NCI-H1048 (cell line): Measurements from ENCODE around the gene AP1S3.
A peak's percentile ranks its signal among the peaks of the same experiment; 100 is the strongest.

ENCODE experiments used
- DNase-seq: peaks from one replicate; lab custom pipeline; 2025; lab: John Stamatoyannopoulos, UW

AP1S3 gene

GRCh38 chr2:223759569-223760430 lies 77.6 kb downstream of the AP1S3 start:
- DNase-seq: no peak

GRCh38 chr2:223758131-223758840 lies 79.1 kb downstream of the AP1S3 start:
- DNase-seq: no peak

- DNase-seq: no peak
These were observed 83.4 kb downstream of the AP1S3 start for GRCh38 chr2:223753940-223754339.

GRCh38 chr2:223751012-223751411 lies 86.4 kb downstream of the AP1S3 start:
- DNase-seq: no peak

GRCh38 chr2:223747392-223748042 lies 89.9 kb downstream of the AP1S3 start:
- no peak for DNase-seq

- DNase-seq: no peak
These were observed 90.8 kb downstream of the AP1S3 start for GRCh38 chr2:223746611-223747010.

GRCh38 chr2:223744580-223744979 lies 92.8 kb downstream of the AP1S3 start:
- no peak for DNase-seq

- no peak for DNase-seq
These were observed 96.7 kb downstream of the AP1S3 start for GRCh38 chr2:223740679-223741078.

GRCh38 chr2:223737207-223737606 lies 100.2 kb downstream of the AP1S3 start:
- DNase-seq: no peak

GRCh38 chr2:223736488-223736887 lies 100.9 kb downstream of the AP1S3 start:
- DNase-seq: no peak

GRCh38 chr2:223735659-223736244 lies 101.6 kb downstream of the AP1S3 start:
- DNase-seq: no peak

GRCh38 chr2:223735035-223735640 lies 102.2 kb downstream of the AP1S3 start:
- no peak for DNase-seq

- DNase-seq: no peak
These were observed 103.0 kb downstream of the AP1S3 start for GRCh38 chr2:223734346-223734745.

GRCh38 chr2:223732346-223732745 lies 105.0 kb downstream of the AP1S3 start:
- DNase-seq: no peak

- no peak for DNase-seq
These were observed 105.9 kb downstream of the AP1S3 start for GRCh38 chr2:223731503-223731902.

GRCh38 chr2:223729781-223730180 lies 107.6 kb downstream of the AP1S3 start:
- no peak for DNase-seq

- DNase-seq: no peak
These were observed 109.8 kb downstream of the AP1S3 start for GRCh38 chr2:223727562-223727961.

GRCh38 chr2:223725986-223726970 lies 111.1 kb downstream of the AP1S3 start:
- DNase-seq: no peak

- no peak for DNase-seq
These were observed 111.9 kb downstream of the AP1S3 start for GRCh38 chr2:223725494-223725893.

- no peak for DNase-seq
These were observed 112.5 kb downstream of the AP1S3 start for GRCh38 chr2:223724861-223725260.

GRCh38 chr2:223723954-223724411 lies 113.4 kb downstream of the AP1S3 start:
- DNase-seq: peak; percentile 82
